Measurements from ENCODE around the gene MAP3K15. TPM values are rescaled to one million over a fixed set of nuclear protein-coding genes. Genes with fewer than 3 reads are reported as not detected.

The MAP3K15 gene
- total RNA-seq, 1 experiment from 2014 or later: 1.2 TPM

DNA sequence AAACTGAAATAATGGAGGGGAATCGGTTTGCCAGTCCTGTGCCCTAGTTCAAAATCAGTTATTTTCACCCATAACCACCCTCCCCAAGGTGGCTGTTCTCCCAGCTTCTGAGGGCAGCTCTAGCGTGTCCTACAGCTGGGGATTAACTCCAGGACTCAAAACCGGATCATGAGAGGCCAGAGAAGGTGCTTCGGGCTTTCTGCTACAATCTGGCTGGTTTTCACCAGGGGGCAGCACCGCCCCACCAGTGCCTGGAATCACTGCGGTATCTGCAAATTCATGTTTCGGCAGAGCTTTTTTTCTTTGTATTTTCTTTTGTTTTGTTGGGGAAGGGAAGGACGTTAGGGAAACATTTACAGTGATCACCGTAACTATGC is 143.2 kb downstream of the MAP3K15 start:
- no peak overlapping the region for H2BK15ac ChIP-seq (ENCODE audit: low read depth, low read length)
- peaks cover 9% of the 10 kb centered on the region for H3K23me2 ChIP-seq (ENCODE audit: insufficient read length, low read depth, low read length, poor library complexity, severe bottlenecking)
- H3K27me3 ChIP-seq (ENCODE audit: insufficient read depth, low read length): peaks cover 2% of the 10 kb centered on the region; the same call in 1 of the 2 replicates
- peaks cover 2 to 8% (median 4%) of the 10 kb centered on the region in 3 experiments; a peak in 6 of 7 replicates for H3K36me3 Mint-ChIP-seq (ENCODE audit: insufficient read depth in 1 of 3, low read depth in 3 of 3)
- H2AK5ac ChIP-seq (ENCODE audit: insufficient read length, low read length): no peak overlapping the region
- H2BK12ac ChIP-seq (ENCODE audit: insufficient read length, low read depth, low read length): no peak overlapping the region
- H4K8ac ChIP-seq (replicated peaks; ENCODE audit: insufficient read length, low read depth, low read length): no peak overlapping the region
- H4K5ac ChIP-seq (ENCODE audit: insufficient read length, low read depth, low read length): no peak overlapping the region
- H3T11ph ChIP-seq (ENCODE audit: low read length): no peak overlapping the region
- no peaks in the 10 kb centered on the region for H3K4me1 ChIP-seq (ENCODE audit: insufficient read depth, low read length)
- no peak overlapping the region for H3K23ac ChIP-seq (ENCODE audit: insufficient read length, low read depth, low read length)
- DNase-seq: peak; percentile 71
- no peak overlapping the region for H2BK120ac ChIP-seq (ENCODE audit: low read depth, low read length, poor library complexity, severe bottlenecking)
- H3K56ac ChIP-seq (ENCODE audit: insufficient read length, low read depth, low read length): no peak overlapping the region
- peak overlapping the region; percentile 84 for H3K4me2 ChIP-seq (ENCODE audit: insufficient read depth, insufficient read length, low read length)
- no peak overlapping the region for H3K4ac ChIP-seq (ENCODE audit: low read depth, low read length)
- H3K79me1 ChIP-seq (ENCODE audit: insufficient read depth, low read depth, low read length, poor library complexity, severe bottlenecking): no peaks in the 10 kb centered on the region
- H2BK20ac ChIP-seq (ENCODE audit: low read depth, low read length, poor library complexity, severe bottlenecking): no peak overlapping the region
- peaks cover 64 to 77% of the 10 kb centered on the region in 2 experiments for H3K9me3 Mint-ChIP-seq
- H3K18ac ChIP-seq (ENCODE audit: insufficient read length, low read depth, low read length): no peak overlapping the region
- TF ChIP-seq, protein P1, sequence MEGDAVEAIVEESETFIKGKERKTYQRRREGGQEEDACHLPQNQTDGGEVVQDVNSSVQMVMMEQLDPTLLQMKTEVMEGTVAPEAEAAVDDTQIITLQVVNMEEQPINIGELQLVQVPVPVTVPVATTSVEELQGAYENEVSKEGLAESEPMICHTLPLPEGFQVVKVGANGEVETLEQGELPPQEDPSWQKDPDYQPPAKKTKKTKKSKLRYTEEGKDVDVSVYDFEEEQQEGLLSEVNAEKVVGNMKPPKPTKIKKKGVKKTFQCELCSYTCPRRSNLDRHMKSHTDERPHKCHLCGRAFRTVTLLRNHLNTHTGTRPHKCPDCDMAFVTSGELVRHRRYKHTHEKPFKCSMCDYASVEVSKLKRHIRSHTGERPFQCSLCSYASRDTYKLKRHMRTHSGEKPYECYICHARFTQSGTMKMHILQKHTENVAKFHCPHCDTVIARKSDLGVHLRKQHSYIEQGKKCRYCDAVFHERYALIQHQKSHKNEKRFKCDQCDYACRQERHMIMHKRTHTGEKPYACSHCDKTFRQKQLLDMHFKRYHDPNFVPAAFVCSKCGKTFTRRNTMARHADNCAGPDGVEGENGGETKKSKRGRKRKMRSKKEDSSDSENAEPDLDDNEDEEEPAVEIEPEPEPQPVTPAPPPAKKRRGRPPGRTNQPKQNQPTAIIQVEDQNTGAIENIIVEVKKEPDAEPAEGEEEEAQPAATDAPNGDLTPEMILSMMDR (conservative IDR thresholded peaks at IDR 0.05): peak; percentile 78
- H3K4me3 Mint-ChIP-seq: peak overlapping the region; percentile 61 to 84
- no peak overlapping the region for H3K27ac ChIP-seq (ENCODE audit: insufficient read length, low read depth, low read length)
- no peaks in the 10 kb centered on the region for H3K79me2 ChIP-seq (ENCODE audit: insufficient read depth, low read length)
- no CpG with 5 or more reads among the region's 9 CpGs for WGBS (ENCODE audit: extremely low coverage, insufficient read length, low lambda C conversion rate)
- no peak overlapping the region for H2AFZ ChIP-seq (ENCODE audit: low read length)
- no peak overlapping the region for H4K91ac ChIP-seq (ENCODE audit: insufficient read length, low read depth, low read length)
- peaks cover 22% of the 10 kb centered on the region for H3K9me3 ChIP-seq (ENCODE audit: control insufficient read depth, low read depth, low read length)
- H3K14ac ChIP-seq (ENCODE audit: insufficient read depth, low read length): no peak overlapping the region
- H3K9ac ChIP-seq (ENCODE audit: extremely low read depth, insufficient read length, low read length): no peak overlapping the region
- no peak overlapping the region for H2BK5ac ChIP-seq (ENCODE audit: insufficient read length, low read length)
- no peak overlapping the region for H3K27ac Mint-ChIP-seq
- peaks cover 16% of the 10 kb centered on the region for H3K27me3 Mint-ChIP-seq (ENCODE audit: low read depth)
- no peaks in the 10 kb centered on the region for H4K20me1 ChIP-seq (ENCODE audit: control insufficient read depth, insufficient read depth, insufficient read length)
- H3K4me1 Mint-ChIP-seq: peaks cover 0 to 5% of the 10 kb centered on the region in 2 experiments; a peak in 1 of 4 replicates
